GM21367 (cell line): Measurements from ENCODE around the gene SIAH2.
A peak's percentile ranks its signal among the peaks of the same experiment; 100 is the strongest.

Experiments
- ATAC-seq: cut with Tn5 transposase; IDR thresholded peaks from one replicate; pipeline ENCODE4 v1.9.1; 2021; ENCODE audit not compliant: unreplicated experiment

SIAH2 gene

DNA sequence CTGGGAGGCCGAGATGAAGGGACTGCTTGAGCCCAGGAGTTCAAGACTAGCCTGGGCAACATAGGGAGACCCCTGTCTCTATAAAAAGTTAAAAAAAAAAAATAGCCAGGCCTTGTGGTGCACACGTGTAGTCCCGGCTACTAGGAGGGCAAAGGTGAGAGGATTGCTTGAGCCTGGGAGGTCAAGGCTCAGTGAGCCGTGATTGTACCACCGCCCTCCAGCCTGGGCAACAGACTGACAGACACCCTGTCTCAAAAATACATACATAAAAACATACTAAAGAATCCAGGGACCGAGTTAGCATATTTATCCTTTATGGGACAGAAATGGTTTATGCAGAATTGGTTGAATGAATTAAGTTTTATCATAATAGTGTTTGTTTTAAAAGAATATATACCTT, 13.7 kb downstream of the SIAH2 start:
- no peak for ATAC-seq

DNA sequence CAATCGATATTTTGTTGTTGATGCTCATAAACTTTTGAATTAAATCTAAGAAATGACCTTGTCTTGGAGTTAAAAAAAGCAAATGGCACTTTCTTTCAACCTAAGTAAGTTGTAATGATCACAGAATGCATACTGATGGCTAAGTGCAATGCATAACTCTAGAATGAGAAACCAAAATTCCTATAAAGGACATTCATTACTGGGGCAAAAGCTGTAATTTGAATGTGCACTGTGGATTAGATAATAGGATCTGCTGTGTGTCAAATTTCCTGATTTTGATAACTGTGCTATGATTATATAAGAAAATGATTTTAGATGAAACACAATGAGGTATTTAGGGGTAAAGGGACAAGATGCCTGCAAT, 14.3 kb downstream of the SIAH2 start:
- no peak for ATAC-seq

GRCh38 chr3:150747886-150748683, 14.9 kb downstream of the SIAH2 start:
- no peak for ATAC-seq

- no peak for ATAC-seq
Measured at GRCh38 chr3:150746791-150747590, 16.0 kb downstream of the SIAH2 start.

GRCh38 chr3:150745832-150746231, 17.1 kb downstream of the SIAH2 start:
- ATAC-seq: no peak

- no peak for ATAC-seq
Measured at GRCh38 chr3:150744919-150745211, 18.1 kb downstream of the SIAH2 start.

- no peak for ATAC-seq
Measured at GRCh38 chr3:150744041-150744918, 18.7 kb downstream of the SIAH2 start.

DNA sequence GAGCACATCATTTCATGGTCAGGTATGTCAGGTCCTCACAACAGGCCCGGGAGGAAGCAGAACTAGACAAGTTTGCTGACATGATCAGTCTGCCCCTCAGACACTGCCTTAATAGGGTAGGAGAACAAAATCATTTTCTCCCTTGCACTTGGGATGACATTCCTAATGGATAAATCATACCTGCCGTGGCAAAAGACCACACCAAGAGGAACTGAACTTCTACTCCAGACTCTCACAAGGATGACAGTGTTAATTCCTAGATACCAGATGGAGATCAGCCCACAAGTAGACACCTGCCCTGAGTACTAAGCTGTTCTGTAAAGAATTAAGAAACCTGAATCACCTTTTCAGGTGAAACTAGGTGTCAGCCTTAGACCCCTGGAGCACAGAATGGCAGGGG, 19.5 kb downstream of the SIAH2 start:
- ATAC-seq: no peak

DNA sequence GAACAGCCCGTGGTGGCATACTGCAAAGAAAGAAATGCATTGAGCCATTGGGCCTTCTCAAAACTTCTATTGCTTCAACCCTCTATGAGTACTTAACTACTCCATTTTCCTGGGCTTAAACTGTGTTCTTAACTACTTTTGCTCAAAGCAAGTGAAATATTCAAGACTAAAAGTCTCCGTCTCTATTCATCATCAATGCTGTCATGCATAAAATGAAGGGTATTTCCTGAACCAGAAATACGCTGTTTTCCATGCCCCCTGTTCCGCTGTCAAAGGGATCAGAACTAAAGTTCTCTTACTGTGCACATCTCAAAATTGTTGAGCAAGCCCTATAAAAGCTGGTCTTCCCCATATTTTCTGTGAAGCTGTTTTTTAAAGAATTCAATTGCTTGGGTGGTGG, 20.3 kb downstream of the SIAH2 start:
- ATAC-seq: no peak

DNA sequence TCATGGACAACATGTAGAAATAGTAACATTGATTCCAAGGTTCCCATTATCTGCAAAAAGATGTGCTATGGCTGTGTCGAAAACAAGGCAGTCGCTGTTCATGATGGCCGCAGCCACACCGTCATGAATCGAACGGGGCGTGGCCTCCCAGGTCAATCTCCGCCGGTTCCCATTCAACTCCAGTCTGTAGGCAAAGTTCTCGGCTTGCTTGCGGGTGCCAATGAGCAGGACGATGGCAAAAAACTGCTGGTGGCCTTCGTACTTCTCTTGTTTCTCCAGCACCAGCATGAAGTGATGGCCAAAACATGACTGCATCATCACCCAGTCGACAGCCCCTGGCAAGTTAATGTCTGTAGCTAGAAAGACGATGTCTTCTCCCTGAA, 20.8 kb downstream of the SIAH2 start:
- no peak for ATAC-seq

DNA sequence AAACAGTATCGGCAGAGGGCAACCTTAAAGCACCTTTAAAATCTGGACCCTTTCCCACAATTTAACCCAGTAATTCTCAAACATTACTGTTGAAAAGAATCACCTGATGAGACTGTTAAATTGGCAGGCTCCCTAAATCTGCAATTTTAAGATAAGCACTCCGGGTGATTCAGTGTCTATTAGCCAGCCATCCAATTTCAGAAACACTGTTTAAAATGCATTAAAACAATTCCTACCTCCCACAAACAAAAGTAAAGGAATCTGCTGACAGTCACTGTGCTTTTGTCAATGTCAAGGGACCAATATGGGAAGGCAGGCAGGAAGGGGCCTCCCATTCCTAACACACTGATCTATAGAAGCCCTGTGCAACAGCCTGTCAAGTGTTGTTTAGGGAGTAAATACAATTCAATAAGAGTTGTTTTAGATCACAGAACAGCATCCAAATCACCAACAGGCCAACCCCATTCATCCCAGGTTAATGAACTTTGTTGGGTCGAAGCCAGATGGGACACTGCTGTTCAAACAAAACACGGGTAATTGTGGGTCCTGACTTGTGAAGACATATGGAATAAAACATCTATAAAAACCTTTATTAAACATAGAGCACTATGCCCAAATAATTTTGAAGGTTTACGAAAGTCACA, 21.4 kb downstream of the SIAH2 start:
- ATAC-seq: no peak

DNA sequence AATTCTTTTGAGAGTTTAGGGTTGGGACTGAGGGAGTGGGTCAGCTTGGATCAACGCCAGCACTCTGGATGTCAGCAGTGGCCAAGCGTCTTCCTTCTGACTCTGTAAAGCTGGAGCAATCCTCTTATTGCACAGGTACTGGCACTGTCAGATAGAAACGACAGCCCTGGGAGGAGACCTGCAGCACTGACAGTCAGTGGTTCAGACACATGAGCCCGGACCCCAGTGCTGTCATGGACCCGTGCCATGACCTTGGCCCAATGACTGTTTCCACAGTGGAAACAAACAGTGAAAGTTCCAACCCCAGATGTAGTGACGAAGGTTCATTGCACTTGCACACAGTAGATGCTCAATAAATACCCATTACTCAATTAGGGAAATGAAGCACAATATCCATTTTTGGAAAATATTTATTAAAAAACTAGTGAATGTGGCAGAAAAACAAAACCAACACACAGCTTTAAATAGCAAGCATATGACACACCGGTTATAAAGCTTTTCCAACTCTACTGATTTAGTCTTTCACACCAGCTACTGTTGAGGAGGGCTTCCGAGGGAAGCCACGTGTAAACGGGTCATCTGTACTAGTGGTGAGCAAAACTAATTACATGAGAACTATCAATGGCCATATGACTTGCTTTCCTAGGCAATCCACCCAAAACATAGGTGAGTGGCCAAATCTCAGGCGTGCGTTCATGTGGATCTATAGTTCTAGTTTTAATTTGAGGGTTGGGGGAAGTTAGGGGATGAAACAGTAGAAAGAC, 22.1 kb downstream of the SIAH2 start:
- no peak for ATAC-seq

DNA sequence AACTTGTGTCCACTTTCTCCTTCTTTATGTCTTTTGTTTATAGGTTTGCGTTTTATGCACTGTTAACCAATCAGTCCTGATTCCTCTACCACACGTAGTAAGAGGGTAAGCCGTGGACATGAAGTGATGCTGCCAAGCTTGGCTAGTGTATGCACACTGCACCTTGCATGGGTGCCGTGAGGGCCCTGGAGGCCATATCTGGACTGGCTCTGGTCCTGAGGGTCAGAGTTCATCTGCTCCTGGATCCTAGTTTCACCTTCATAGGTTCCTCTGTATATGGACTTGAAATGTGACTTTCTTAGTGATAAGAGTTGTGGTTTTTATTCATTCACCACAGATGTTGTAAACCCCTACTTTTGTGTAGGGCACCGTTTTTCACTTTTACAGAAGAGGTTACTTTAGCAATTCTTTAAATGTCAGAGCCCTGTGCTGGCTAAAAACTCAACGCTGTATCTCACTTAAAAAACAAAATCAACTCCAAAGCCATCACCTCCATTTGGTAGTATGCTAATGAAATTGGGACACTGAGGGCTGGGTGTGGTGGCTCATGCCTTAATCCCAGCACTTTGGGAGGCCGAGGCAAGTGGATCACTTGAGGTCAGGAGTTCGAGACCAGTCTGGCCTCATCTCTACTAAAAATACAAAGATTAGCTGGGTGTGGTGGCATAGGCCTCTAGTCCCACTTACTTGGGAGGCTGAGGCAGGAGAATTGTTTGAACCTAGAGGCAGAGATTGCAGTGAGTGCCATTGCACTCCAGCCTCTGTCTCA, 22.9 kb downstream of the SIAH2 start:
- ATAC-seq: peak; percentile 35

DNA sequence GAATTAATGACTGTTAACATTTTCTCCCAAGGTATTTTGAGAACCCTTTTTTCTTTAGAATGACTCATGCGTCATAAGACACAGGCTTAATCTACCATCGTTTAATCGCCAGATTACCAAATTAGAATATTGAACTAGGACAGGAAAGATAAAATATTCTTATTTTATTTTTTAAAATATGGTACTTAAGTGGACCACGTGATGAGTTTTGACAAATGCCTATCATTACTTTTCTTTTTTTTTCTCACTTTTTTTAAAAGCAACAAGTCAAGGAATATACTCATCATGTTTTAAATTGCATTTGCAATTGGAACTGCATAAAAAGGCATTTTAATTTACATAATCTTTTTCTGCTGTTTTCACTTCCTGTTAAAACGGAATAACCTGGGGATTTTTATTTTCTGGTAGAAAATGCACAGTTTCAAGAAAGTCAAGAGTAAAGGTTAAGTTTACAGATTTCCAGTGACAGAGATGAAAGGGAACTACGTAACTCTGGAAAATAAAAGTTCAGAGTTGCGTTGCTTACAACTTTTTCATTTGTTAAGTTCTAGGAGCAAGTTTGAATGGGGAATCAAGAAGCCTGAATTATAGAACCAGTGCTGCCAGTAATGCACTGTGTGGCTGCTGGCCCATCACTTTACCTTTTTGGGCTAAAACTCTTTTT, 23.6 kb downstream of the SIAH2 start:
- ATAC-seq: peak; percentile 35

GRCh38 chr3:150738688-150739087, 24.3 kb downstream of the SIAH2 start:
- ATAC-seq: no peak

DNA sequence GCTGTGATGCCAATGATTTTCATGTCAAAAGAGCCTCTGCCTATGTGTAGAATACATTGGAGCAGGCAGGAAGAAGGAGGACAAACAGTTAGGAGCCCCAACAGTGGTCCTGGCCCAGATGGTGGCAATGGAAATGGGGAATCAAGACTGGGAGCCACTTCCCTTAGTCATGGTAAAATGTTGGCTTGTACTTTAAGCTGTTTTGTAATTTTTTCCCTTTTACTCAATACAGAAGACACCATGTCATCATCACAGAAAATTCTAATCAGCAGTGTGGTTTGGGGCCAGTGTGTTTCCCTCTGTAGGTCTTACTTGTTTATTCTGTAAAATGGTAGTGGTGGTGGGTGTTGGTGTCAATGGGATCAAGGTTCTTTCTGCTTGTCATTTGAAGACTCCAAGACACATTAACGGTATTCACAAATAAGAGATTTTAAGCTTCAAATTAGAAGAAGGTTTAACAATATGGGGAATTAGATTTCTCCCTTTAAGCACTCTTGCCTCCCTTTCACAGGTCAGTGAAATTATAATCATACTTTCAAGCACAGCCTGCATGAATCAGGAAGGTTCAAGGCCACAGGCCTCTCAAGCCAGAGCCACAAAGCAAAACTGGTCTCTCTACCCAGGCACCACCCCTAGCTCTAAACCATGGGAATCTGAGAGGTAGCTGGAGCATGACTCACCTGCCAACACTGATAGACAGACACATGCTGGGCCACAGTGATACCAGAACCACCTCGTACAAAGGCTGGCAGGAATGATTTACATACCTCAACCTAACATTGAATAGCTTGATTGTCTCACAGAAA, 24.9 kb downstream of the SIAH2 start:
- ATAC-seq: peak; percentile 41

DNA sequence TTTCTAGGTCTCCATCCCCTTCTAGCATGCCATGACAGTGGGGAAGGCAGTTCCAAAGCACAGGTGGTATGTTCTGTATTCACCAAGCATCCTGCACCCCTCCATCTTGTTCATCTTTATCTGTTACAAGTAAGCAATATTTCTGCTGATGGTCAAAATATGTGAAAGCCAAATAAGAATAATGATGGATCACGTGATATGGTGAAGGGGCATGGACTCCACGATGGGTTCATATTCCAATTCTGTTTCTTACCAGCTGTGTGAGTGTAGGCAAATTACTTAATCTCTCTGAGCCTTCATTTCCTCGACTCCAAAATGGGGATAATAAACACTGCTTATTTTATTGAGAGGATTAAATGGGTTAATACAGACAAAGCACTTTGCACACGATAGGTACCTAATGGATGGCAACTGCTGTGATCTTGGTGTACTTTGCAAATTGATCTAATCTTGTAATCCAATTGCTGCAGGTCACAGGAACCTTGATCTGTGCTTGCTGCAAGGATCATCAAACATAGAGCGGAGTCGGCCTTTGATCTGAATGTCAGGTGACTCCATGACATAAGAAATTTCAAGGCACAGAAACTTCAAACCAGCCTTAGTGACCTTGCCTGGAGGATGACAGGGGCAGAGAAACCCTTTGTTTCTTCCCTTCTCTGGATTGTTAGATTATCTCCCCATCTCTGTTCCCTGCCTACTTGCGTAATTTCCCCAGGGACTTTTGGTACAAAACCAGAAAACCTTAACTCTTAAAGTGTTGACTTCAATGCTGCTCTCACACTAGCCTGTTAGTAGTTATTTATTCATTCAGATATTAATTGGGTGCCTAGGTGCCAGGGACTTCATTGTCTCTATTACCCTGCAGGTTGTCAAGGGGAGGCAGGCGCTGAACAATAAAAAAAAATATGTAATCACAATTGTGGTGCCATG, 25.8 kb downstream of the SIAH2 start:
- ATAC-seq: no peak
